ENCODE data around the gene PRPF18. TPM values are rescaled to one million over a fixed set of nuclear protein-coding genes. Genes with fewer than 3 reads are reported as not detected.
"Not testable (repeated sequence)": the region's sequence is repeated elsewhere in the genome, so short reads cannot be mapped to it uniquely, and the experiment has no call there.

PRPF18 gene, protein sequence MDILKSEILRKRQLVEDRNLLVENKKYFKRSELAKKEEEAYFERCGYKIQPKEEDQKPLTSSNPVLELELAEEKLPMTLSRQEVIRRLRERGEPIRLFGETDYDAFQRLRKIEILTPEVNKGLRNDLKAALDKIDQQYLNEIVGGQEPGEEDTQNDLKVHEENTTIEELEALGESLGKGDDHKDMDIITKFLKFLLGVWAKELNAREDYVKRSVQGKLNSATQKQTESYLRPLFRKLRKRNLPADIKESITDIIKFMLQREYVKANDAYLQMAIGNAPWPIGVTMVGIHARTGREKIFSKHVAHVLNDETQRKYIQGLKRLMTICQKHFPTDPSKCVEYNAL
- total RNA-seq = 44.5 TPM

DNA sequence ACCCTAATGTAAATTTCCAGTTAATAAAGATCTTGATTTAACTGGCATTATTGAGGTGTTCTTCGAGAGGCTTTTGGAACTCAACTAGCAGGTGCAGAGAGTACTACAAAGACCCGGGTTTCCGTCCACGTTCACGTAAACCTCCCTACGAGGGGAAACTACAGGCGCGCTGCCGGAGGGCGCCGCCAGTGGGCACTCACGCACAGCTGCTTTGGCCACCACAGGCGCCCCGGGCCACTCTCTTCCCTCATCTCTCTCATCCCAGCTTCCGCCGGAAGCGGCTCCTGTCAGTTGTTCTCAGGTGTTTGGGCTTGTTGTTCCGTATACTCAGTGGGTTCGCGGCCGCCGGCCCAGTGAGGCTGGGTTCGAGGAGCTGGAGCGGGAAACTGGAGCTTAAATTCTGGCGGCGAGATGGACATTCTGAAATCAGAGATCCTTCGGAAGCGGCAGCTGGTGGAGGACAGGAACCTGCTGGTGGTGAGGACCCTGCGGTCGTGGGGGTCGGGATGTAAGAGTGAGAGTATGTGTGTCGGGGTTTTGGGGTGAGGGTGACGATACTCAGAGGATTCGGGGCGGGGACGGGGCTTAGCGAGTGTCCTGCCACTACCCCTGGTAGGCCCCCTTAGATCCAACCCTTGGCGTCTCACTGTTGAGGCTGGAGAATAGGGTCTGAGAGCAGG, at the start of gene PRPF18:
PRPF18 (plus strand) TSS at position 290 of the 680 bp plus-strand sequence; CDS start at position 412, 122 bp downstream.
- peak; percentile 96 for DNase-seq

- DNase-seq = not testable (repeated sequence)
These were observed 48.8 kb upstream of the PRPF18 start for GRCh38 chr10:13537985-13538384.

GRCh38 chr10:13542533-13542932, 44.2 kb upstream of the PRPF18 start:
- DNase-seq = no peak

- no peak for DNase-seq
These were observed 36.0 kb upstream of the PRPF18 start for GRCh38 chr10:13550802-13551201.

- DNase-seq = no peak
These were observed 30.8 kb upstream of the PRPF18 start for GRCh38 chr10:13555884-13556510.

GRCh38 chr10:13559124-13559700, 27.6 kb upstream of the PRPF18 start:
- DNase-seq = no peak

DNA sequence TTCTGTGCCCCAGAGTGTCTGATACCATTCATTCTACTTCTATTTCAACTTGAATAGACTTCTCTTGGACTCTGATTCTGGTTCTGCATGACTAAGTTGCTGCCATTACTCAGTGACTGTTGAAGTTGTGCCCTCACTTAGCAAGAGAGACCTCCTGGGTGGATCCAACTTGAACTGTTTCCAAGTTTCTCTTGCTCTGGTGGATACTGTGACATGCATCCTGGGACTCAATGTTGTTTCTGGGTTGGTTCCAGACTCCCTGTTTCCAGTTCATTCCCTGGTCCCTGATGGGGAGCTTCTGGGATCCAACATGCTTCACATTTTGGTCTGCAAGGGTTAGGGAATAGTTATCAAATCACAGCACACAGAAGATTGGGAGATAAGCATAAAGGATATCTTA, 26.2 kb upstream of the PRPF18 start:
- no peak for DNase-seq

GRCh38 chr10:13563481-13564445, 23.0 kb upstream of the PRPF18 start:
- no peak for DNase-seq

DNA sequence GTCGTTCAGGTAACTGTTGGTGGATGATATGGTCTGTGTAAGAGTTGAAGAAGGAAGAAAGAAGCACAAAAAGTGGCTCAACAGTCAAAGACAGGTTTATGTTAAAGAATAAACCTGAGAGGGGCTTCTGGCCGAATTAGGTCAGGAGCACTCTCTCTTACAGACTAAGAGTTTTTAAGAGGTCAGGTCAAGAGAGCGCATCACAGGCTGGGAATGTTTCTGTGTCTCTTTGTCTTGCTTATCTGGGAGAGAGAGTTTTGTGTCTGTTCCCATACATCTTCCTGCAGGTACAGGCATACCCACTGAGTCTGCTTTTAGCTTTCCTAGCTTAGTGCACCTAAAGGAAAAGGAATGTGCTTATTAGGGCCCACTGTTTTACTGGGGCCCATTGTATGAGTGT, 22.2 kb upstream of the PRPF18 start:
- no peak for DNase-seq

GRCh38 chr10:13567030-13567429, 19.7 kb upstream of the PRPF18 start:
- DNase-seq = no peak

DNA sequence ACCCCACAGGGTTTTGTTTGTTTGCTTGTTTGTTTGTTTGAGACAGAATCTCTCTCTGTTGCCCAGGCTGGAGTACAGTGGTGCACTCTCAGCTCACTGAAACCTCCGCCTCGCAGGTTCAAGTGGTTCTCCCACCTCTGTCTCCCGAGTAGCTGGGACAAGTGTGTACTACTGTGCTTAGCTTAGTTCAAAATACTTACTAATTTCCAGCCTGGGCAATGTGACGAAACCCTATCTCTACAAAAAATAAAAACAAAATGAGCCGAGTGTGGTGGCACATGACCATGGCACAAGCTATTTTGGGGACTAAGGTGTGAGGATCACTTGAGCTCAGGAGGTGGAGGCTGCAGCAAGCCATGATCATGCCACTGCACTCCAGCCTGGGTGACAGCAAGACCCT, 15.2 kb upstream of the PRPF18 start:
- DNase-seq = no peak

DNA sequence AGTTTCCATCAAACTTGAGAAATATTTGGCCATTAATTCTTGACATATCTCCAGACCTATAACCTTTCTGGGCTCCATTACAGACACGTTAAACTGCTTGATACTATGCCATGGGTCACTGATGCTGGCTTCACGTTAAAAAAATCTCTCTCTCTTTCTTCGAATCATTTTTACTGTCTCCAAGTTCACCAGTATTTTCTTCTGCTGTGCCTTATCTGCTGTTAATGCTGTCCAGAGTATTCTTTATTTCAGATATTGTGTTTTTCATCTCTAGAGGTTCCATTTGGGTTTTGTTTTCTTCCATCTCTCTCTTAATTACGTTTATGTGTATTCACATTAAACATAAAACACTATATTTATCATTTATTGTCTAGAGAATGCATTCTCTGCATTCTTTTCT, 12.8 kb upstream of the PRPF18 start:
- no peak for DNase-seq

GRCh38 chr10:13585195-13585751, 1.5 kb upstream of the PRPF18 start:
- DNase-seq = no peak

DNA sequence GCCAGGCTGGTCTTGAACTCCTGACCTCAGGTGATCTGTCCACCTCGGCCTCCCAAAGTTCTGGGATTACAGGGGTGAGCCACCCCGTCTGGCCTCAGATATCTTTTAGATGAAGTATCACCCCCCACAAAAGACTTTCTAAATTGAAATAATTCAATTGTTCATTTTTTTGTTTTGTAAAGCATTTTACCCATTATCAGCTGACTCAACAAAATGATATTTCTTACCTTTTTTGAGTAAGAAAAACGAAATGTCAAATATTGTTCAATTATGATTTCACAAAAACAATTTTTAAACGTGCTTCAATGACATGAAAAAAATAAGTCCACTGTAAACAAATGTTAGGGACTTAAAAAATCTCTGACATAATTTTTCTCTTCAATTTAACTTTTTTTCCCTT, 822 bp upstream of the PRPF18 start:
- DNase-seq = no peak

- no peak for DNase-seq
These were observed 626 bp downstream of the PRPF18 start for GRCh38 chr10:13587391-13587790.

GRCh38 chr10:13589316-13589715, 2.6 kb downstream of the PRPF18 start:
- no peak for DNase-seq

DNA sequence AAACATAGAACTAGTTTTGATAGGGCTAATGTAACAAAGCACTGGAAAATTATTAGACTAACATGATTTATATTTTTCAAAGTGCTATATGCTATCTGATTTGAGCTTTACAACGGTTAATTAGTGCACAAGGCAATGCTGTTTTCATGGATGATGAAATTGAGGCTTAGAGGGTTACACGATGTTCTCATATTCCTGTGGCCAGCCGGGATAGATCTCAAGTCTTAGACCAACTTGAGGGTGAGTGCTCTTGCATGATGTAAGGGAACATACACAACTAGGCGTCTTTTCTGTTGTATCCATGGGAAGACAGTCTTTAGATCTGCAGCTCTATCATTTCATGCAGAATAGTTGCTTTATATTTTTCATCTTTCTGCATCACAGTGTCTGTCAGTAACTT, 4.1 kb downstream of the PRPF18 start:
- no peak for DNase-seq

DNA sequence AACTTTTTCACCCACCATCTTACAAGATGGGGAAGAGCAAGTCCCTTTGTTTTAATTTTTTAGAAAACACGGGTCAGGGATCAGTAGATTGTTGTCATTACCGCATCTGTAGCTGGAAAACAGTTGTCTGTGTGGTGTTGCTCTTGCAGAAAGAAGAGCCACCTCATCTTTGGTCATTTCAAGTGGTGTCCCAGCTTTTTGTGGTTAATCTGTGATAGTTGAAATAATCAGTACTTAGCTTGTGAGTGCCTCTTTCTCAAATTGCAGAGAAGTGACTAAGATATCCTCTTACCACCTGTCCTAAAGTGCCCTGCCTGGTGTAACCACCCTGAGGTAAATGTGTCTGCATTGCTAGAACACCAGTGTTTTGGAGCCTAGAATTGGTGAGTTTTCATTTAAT, 5.5 kb downstream of the PRPF18 start:
- DNase-seq = no peak

DNA sequence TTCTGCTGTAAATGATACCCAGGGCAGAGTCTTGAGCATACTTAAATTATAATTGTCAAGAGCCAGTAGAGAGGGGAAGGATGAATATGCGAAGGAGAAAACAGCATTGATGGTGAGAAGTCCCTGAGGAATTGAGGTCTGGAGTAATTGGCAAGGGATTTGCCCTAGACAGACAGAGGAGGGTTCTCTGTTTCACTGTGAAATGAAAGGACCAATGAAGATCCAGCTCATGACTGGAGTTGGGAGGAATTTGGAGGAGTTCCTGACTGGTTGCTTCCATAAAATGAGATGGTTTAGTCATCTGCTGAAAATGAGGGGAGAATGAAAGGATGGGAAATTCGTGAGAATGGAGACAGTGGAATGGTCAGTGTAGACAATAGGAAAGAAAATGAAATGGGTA, 6.8 kb downstream of the PRPF18 start:
- no peak for DNase-seq

DNA sequence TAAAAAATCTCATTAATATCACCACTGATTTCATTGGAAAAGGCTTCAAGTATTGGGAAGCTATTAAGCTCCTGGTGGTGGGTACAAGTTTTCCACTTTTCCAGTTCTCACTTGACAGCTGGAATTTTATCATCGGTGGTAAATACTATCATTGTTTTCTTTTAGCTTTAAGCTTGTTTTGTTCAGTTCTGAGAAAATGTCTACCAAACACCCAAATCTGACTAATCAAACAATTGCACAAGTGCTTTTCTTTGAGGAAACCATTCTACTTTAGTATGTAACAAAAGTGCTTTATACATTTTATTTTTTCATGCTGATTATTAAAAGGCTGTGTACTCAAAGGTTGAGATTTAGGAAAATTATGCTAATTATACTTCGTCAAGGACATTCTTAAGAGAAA, 7.9 kb downstream of the PRPF18 start:
- DNase-seq = no peak

GRCh38 chr10:13597909-13598308, 11.1 kb downstream of the PRPF18 start:
- no peak for DNase-seq
